Calu3 (cell line): ENCODE data around the gene CHRNE. TPM values are rescaled to one million over a fixed set of nuclear protein-coding genes. Genes with fewer than 3 reads are reported as not detected.

ENCODE experiments used
- BruUV-seq: library from RNA; stranded (reverse); fragments of 400-500 nt; replicated peaks from 2 replicates; lab custom pipeline; 2021; lab: Mats Ljungman, UMichigan
- CTCF ChIA-PET: fragments of 300-600 bp; sonication (Branson Sonifier 250); formaldehyde crosslinking; loops from one replicate; lab custom pipeline; 2022; ENCODE audit warnings: antibody characterized with exemption; lab: Charles Lee
- DNase-seq: peaks from one replicate; pipeline ENCODE4 v3.0.0; 2022
- H3K27ac Mint-ChIP-seq: one replicate; pipeline ENCODE4 v1.8.0; 2022; ENCODE audit warnings: mixed read lengths; ENCODE audit not compliant: unreplicated experiment
- H3K27me3 Mint-ChIP-seq: one replicate; pipeline ENCODE4 v1.8.0; 2022; ENCODE audit warnings: mixed read lengths; ENCODE audit not compliant: unreplicated experiment
- H3K36me3 Mint-ChIP-seq: one replicate; pipeline ENCODE4 v1.8.0; 2022; ENCODE audit warnings: mild to moderate bottlenecking, moderate library complexity, mixed read lengths; ENCODE audit not compliant: insufficient read depth, unreplicated experiment
- H3K4me1 Mint-ChIP-seq: one replicate; pipeline ENCODE4 v1.8.0; 2022; ENCODE audit warnings: mild to moderate bottlenecking, low read depth, mixed read lengths; ENCODE audit not compliant: unreplicated experiment
- H3K4me3 Mint-ChIP-seq: one replicate; pipeline ENCODE4 v1.8.0; 2022; ENCODE audit warnings: mild to moderate bottlenecking, low read depth, moderate library complexity, mixed read lengths; ENCODE audit not compliant: unreplicated experiment
- H3K9me3 Mint-ChIP-seq: one replicate; pipeline ENCODE4 v1.8.0; 2022; ENCODE audit warnings: low read depth, mixed read lengths; ENCODE audit not compliant: unreplicated experiment
- intact Hi-C: fragments of 100-400 bp; cut with micrococcal nuclease; formaldehyde crosslinking; loops from one replicate; pipeline ENCODE4 v1.10.0; 2022; ENCODE audit not compliant: unreplicated experiment
- total RNA-seq: library from RNA; stranded (reverse); gene quantifications from 2 replicates; pipeline ENCODE4 v1.2.3, GENCODE V29; 2022
- TF ChIP-seq, protein P1 (sequence below): fragments of 200-600 bp; IDR thresholded peaks from one replicate; pipeline ENCODE4 v1.8.0; 2022; ENCODE audit warnings: antibody characterized with exemption; ENCODE audit not compliant: unreplicated experiment

CHRNE gene
- total RNA-seq, 1 experiment from 2014 or later: 0.19 TPM

DNA sequence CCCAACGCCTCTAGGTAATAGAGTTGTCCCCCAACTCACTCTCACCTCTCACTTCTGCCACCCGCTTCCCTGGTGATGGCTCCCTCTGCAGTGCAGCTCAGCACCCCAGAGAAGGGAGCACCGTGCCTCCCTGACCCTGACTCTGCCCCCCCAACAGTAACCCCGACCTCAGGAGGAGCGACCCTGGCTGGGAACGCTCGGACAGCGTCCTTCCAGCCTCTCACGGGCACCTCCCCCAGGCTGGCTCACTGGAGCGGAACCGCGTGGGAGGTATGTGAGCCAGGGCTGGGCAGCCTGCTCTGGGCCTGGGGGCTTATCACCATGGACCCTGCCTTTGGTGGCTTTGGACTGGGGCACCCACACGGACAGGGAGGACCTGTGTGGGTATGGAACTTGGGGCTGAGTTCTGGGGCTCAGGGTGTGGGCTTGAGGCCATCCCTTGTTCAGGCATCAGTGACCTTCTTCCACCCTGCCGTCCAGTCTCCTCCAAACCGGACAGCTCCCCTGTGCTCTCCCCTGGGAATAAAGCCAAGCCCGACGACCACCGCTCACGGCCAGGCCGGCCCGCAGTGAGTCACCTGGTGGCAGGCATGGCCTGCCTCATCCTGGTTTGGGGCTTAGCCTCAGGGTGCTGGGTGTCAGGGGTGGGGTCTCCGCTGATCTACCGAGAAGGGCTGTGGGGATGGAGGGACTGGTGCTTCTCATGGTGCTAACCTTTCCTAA is 10.2 kb downstream of the CHRNE start:
- TF ChIP-seq, protein P1, sequence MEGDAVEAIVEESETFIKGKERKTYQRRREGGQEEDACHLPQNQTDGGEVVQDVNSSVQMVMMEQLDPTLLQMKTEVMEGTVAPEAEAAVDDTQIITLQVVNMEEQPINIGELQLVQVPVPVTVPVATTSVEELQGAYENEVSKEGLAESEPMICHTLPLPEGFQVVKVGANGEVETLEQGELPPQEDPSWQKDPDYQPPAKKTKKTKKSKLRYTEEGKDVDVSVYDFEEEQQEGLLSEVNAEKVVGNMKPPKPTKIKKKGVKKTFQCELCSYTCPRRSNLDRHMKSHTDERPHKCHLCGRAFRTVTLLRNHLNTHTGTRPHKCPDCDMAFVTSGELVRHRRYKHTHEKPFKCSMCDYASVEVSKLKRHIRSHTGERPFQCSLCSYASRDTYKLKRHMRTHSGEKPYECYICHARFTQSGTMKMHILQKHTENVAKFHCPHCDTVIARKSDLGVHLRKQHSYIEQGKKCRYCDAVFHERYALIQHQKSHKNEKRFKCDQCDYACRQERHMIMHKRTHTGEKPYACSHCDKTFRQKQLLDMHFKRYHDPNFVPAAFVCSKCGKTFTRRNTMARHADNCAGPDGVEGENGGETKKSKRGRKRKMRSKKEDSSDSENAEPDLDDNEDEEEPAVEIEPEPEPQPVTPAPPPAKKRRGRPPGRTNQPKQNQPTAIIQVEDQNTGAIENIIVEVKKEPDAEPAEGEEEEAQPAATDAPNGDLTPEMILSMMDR: no peak
- Mint-ChIP-seq H3K27me3 (no peaks in the 10 kb centered on the region), H3K36me3 (peaks cover 36% of the 10 kb centered on the region), H3K9me3 (no peaks in the 10 kb centered on the region), H3K27ac (no peak overlapping the region), H3K4me3 (no peak overlapping the region), H3K4me1 (no peaks in the 10 kb centered on the region)
- intact Hi-C loops: no loop called here
- CTCF ChIA-PET: no interaction called here
- DNase-seq: no peak
- BruUV-seq: no TSS peak

DNA sequence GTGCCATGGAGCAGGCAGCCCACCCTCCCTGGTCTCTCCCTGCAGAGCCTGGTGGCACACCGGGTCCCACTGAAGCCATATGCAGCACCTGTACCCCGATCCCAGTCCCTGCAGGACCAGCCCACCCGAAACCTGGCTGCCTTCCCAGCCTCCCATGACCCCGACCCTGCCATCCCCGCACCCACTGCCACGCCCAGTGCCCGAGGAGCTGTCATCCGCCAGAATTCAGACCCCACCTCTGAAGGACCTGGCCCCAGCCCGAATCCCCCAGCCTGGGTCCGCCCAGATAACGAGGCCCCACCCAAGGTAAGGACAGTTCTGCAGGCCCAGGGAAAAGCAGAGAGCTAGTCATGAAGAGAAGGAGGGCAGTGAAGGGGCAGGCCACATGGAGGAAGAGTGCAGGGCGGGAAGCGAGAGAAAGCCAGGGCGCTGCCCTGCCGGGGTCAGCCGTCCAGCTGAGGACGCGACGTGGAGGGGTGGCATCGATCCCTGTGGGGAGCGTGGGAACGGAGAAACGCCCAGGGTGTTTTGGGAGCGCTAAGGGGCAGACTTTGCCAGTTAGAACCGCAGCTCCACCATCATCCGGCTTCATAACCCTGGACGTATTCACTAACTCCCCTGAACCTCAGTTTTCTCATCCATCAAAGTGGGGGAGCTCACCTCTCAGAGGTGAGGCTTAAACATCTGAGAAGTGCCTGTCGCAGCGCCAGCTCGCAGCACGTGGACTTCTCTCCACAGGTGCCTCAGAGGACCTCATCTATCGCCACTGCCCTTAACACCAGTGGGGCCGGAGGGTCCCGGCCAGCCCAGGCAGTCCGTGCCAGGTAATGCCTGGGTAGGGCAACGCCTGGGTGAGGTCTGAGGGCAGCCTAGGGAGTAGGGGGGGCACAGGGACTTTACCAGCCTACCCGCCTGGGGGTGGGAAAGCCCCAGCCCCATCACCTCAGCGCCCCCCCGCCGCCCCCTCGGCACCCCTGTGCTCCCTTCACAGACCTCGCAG is 11.2 kb downstream of the CHRNE start:
- H3K27me3 Mint-ChIP-seq: no peaks in the 10 kb centered on the region
- no peak for DNase-seq
- H3K4me3 Mint-ChIP-seq: no peak overlapping the region
- H3K36me3 Mint-ChIP-seq: peaks cover 45% of the 10 kb centered on the region
- CTCF ChIA-PET: interaction anchor here (1.0 kb wide), 1 partner anchor 104 kb away, joined by 4 read pairs; no protein-coding TSS in a partner anchor
- TF ChIP-seq, protein P1: no peak
- no peaks in the 10 kb centered on the region for H3K4me1 Mint-ChIP-seq
- H3K9me3 Mint-ChIP-seq: no peaks in the 10 kb centered on the region
- no peak overlapping the region for H3K27ac Mint-ChIP-seq
- BruUV-seq: no TSS peak
- intact Hi-C loops: no loop called here

DNA sequence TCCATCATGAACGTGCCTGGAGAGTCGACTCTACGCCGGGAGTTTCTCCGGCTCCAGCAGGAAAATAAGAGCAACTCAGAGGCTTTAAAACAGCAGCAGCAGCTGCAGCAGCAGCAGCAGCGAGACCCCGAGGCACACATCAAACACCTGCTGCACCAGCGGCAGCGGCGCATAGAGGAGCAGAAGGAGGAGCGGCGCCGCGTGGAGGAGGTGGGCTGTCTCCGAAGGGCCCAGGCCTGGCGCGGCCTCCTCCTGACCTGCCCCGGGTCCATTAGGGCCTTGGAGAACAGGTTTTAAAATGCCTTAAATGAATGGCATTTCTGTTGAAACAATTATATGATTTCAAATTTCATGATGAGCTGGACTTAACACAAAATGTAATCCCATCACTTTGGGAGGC is 15.3 kb downstream of the CHRNE start:
- no peak overlapping the region for H3K4me3 Mint-ChIP-seq
- H3K36me3 Mint-ChIP-seq: peaks cover 48% of the 10 kb centered on the region
- intact Hi-C loops: loop anchor here (10.0 kb wide), 1 partner anchor 153 kb away; the partner anchor contains the start of genes CXCL16, MED11 and ZMYND15
- H3K4me1 Mint-ChIP-seq: no peaks in the 10 kb centered on the region
- no peaks in the 10 kb centered on the region for H3K27me3 Mint-ChIP-seq
- no peak for DNase-seq
- no peak overlapping the region for H3K27ac Mint-ChIP-seq
- TF ChIP-seq, protein P1: no peak
- CTCF ChIA-PET: interaction anchor here (0.6 kb wide), 1 partner anchor 244 kb away, joined by 3 read pairs; no protein-coding TSS in a partner anchor
- H3K9me3 Mint-ChIP-seq: no peaks in the 10 kb centered on the region
- no TSS peak for BruUV-seq

DNA sequence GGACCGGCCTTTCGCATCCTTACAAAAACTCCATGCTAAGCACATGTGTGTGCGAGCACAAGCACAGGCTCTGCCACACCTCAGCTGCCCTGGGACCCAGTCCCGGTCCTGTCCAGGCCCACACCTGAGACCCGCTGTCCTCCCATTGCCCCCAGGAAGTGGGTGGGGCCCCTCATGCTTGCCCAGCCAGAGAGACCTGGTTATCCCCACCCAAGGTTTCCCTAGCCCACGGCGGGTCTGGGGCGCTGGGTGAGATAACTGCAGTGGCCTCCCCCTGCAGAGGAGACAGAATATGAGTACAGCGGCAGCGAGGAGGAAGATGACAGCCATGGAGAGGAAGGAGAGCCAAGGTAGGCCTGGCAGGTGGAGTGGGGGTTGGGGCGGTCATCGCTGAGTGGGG is 16.1 kb downstream of the CHRNE start:
- BruUV-seq: no TSS peak
- Mint-ChIP-seq H3K36me3 (peaks cover 42% of the 10 kb centered on the region), H3K27ac (no peak overlapping the region), H3K27me3 (no peaks in the 10 kb centered on the region), H3K9me3 (no peaks in the 10 kb centered on the region), H3K4me3 (no peak overlapping the region), H3K4me1 (no peaks in the 10 kb centered on the region)
- TF ChIP-seq, protein P1: no peak
- intact Hi-C loops: loop anchor here (10.0 kb wide), 1 partner anchor 152 kb away; the partner anchor contains the start of genes CXCL16, MED11 and ZMYND15
- no peak for DNase-seq
- CTCF ChIA-PET: no interaction called here
